Colonic mucosa (tissue), 4 donors: Measurements from ENCODE around the gene SLC24A3. TPM values are rescaled to one million over a fixed set of nuclear protein-coding genes. Genes with fewer than 3 reads are reported as not detected.

Source experiments
- DNase-seq: peaks from one replicate; pipeline ENCODE4 v3.0.0-alpha.2; 2020
- H3K27ac ChIP-seq: fragments of 200-600 bp; one replicate; pipeline ENCODE4 v1.8.0; 2021
- H3K27me3 ChIP-seq: fragments of 200-600 bp; one replicate; pipeline ENCODE4 v1.8.0; 2021
- H3K36me3 ChIP-seq: fragments of 200-600 bp; one replicate; pipeline ENCODE4 v1.8.0; 2021
- H3K4me1 ChIP-seq: fragments of 200-600 bp; one replicate; pipeline ENCODE4 v1.8.0; 2021; ENCODE audit warnings: mild to moderate bottlenecking
- H3K4me3 ChIP-seq: fragments of 200-600 bp; one replicate; pipeline ENCODE4 v1.8.0; 2021
- H3K9ac ChIP-seq, 2 donors: one replicate each; pipeline ENCODE4 v1.7.0; 2013; ENCODE audit warnings: control low read depth in 2 of 2, low read depth in 2 of 2, low read length in 2 of 2
- H3K9me3 ChIP-seq: fragments of 200-600 bp; one replicate; pipeline ENCODE4 v1.8.0; 2021
- CTCF ChIP-seq: fragments of 200-600 bp; IDR thresholded peaks from one replicate; pipeline ENCODE4 v1.8.0; 2022; ENCODE audit warnings: antibody characterized with exemption, mild to moderate bottlenecking
- intact Hi-C: fragments of 100-400 bp; cut with DNase I; formaldehyde crosslinking; loops from one replicate; pipeline ENCODE4 v1.14.1; 2022
- total RNA-seq, 2 donors: library from RNA; stranded (reverse); fragmentation: NEBNext Ultra II Directional in 1 of 2; extraction: Animal tissue kit (Norgen Biotek cat#: 25700) in 1 of 2; gene quantifications; one replicate each; pipeline ENCODE4 v1.2.1, GENCODE V29; 2021
- donor health status: healthy.
- donor health status: DM: no; HTN: no; CAD: no.
- donor health status: DM: no; HTN: no; CAD: no.

SLC24A3 gene
- total RNA-seq, 2 donors from 2014 or later: 3.6 to 6.6 TPM

- Histone ChIP-seq H3K27me3 (peaks cover 4% of the 10 kb centered on the region), H3K9me3 (no peaks in the 10 kb centered on the region), H3K36me3 (no peaks in the 10 kb centered on the region), H3K27ac (no peak overlapping the region), H3K9ac (peak overlapping the region; percentile 26 to 50), H3K4me3 (peak overlapping the region; percentile 44), H3K4me1 (no peaks in the 10 kb centered on the region)
- intact Hi-C loops: no loop called here
- DNase-seq: no peak
- no peak for TF ChIP-seq CTCF
Observed at GRCh38 chr20:19211252-19211651, 1.2 kb upstream of the SLC24A3 start.

- Histone ChIP-seq H3K4me3 (peak overlapping the region; percentile 44), H3K9me3 (no peaks in the 10 kb centered on the region), H3K27me3 (peaks cover 4% of the 10 kb centered on the region), H3K36me3 (no peaks in the 10 kb centered on the region), H3K9ac (peak overlapping the region; percentile 26 to 50), H3K4me1 (no peaks in the 10 kb centered on the region), H3K27ac (peak overlapping the region; percentile 57)
- peak; percentile 56 for DNase-seq
- intact Hi-C loops: no loop called here
- TF ChIP-seq CTCF: no peak
Observed at GRCh38 chr20:19211661-19212468, 577 bp upstream of the SLC24A3 start.

- H3K4me3 ChIP-seq: peak overlapping the region; percentile 54
- no peak for TF ChIP-seq CTCF
- no peaks in the 10 kb centered on the region for H3K4me1 ChIP-seq
- no peaks in the 10 kb centered on the region for H3K9me3 ChIP-seq
- H3K27ac ChIP-seq: peak overlapping the region; percentile 41
- H3K9ac ChIP-seq: peak overlapping the region; percentile 49 to 65
- peak; percentile 73 for DNase-seq
- intact Hi-C loops: no loop called here
- H3K36me3 ChIP-seq: no peaks in the 10 kb centered on the region
- H3K27me3 ChIP-seq: peaks cover 4% of the 10 kb centered on the region
Observed at GRCh38 chr20:19212821-19213502, 520 bp downstream of the SLC24A3 start.

GRCh38 chr20:19213946-19214490 lies 1.6 kb downstream of the SLC24A3 start:
- no peak for TF ChIP-seq CTCF
- H3K27ac ChIP-seq: no peak overlapping the region
- H3K4me3 ChIP-seq: peak overlapping the region; percentile 54
- no peak for DNase-seq
- H3K4me1 ChIP-seq: no peaks in the 10 kb centered on the region
- H3K36me3 ChIP-seq: no peaks in the 10 kb centered on the region
- H3K9me3 ChIP-seq: no peaks in the 10 kb centered on the region
- H3K27me3 ChIP-seq: peaks cover 4% of the 10 kb centered on the region
- no peak overlapping the region for H3K9ac ChIP-seq
- intact Hi-C loops: no loop called here

- H3K9me3 ChIP-seq: no peaks in the 10 kb centered on the region
- DNase-seq: no peak
- TF ChIP-seq CTCF: no peak
- no peaks in the 10 kb centered on the region for H3K27me3 ChIP-seq
- no peaks in the 10 kb centered on the region for H3K4me1 ChIP-seq
- intact Hi-C loops: no loop called here
- no peaks in the 10 kb centered on the region for H3K36me3 ChIP-seq
- no peak overlapping the region for H3K4me3 ChIP-seq
- H3K27ac ChIP-seq: no peak overlapping the region
- no peak overlapping the region for H3K9ac ChIP-seq
Observed at GRCh38 chr20:19218411-19218810, 6.0 kb downstream of the SLC24A3 start.
